CD1c-positive myeloid dendritic cell (primary cell): ENCODE measurements around the gene DMAC2L.
A peak's percentile ranks its signal among the peaks of the same experiment; 100 is the strongest.
"Not testable (repeated sequence)": the region's sequence is repeated elsewhere in the genome, so short reads cannot be mapped to it uniquely, and the experiment has no call there.

Experiments used
- DNase-seq: peaks from one replicate; pipeline ENCODE4 v3.0.0-alpha.2; 2016; ENCODE audit errors: extremely low spot score

DMAC2L gene

DNA sequence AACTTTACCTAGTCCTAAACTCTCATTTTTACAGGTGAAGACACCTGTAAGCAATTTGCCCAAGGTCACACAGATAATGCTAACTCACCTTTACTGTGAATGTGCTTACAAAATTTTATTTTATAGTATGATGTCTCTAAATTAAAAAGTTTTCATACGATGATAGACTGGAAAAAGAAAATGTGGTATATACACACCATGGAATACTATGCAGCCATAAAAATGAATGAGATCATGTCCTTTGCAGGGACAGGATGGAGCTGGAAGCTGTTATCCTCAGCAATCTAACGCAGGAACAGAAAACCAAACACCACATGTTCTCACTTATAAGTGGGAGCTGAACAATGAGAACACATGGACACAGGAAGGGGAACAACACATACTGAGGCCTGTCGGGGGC lies 44.2 kb downstream of the DMAC2L start:
- DNase-seq: not testable (repeated sequence)

DNA sequence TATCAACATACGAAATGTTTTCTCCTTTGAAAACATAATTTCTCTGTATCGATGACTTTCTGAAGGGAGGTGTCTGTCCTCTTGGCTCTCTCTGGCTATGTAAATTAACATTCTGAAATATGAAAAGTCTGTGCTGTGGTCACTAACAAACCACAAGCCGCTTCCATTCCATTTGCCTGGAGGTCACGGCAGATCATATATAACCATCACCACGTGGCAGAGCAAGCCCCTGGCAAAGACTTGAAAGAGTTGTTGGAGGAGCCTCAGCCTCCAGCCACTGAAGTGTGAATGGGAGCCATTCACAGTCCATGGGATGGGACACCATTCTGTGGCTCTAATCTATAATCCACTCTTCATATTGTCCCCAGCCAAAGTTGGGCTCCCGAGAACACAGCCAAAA lies 45.0 kb downstream of the DMAC2L start:
- DNase-seq: no peak

DNA sequence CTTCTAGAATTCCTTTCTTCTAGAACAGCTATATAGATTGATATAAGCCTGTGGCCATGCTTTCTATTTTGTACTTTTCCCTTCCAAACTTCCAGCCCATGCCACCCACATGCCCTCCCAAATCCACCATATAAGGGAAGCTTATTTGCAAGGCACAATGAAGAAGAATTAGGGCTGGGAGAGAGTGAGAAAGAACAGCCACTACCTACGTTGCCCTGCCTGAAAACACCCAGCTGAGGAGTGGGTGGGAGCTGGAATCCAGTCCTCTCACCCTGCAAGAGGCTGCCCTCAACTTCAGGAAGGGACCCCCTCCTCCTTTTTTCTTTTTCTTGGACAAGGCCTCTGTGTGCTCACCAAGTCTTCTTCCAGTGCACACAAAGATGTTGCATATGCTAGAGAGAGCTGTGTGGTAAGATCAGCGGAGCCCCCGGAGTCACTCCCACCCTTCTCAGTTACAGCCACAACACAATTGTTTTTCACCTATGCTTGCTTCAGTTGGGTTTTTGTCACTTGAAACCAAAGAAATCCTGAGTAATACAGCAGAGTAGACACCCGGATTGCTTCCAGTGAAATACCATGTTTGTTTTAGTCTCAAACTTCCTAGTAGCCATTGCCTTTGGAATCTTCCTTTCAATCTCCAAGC lies 45.8 kb downstream of the DMAC2L start:
- no peak for DNase-seq

DNA sequence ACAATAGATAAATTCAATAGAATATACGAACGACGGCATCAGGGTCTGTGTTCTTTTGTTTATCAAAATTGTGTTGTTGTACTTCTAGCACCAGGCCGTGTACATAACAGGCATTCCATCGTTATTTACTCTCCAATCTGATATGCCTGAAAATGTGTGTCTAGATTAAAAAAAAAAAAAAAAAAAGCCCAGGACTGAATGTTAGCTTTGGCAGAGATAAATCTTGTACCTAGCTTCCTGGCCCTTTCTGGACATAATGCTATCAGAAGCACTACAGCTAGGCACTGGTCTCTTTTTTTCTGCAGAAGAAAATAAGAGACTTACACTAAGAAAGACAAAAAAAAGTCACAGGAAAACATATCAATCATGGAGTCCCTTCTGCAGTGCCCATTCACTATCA lies 47.5 kb downstream of the DMAC2L start:
- no peak for DNase-seq

DNA sequence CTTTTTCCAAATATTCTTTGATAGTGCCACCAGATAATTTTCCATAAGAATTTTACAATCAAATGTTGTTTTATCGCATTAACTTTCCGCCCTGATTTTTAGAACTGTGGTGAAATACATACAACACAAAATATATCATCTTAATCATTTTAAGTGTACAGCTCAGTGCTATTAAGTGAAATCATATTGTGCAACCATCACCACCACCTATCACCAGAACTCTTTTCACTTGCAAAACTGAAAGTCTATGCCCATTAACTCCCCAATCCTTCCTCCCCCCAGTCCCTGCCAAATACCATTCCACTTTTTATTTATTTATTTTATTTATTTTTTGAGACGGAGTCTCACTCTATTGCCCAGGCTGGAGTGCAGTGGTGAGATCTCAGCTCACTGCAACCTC lies 48.0 kb downstream of the DMAC2L start:
- DNase-seq: no peak

DNA sequence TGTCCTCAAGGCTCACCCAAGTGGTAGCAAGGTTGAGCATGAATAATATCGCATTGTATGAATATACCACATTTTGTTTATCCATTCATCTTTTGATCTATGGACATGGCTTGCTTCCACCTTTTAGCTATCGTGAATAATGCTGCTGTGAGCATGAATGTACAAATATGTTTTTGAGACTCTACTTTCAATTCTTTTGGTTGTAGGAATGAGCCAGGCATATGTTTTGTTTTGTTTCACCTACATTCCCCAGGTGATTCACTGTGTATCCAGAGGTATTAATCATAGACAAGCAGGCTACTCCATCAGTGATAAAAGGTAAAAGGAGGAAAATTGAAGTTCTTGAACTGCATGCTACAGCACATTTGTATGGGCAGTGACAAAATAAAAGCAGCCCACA lies 48.7 kb downstream of the DMAC2L start:
- DNase-seq: no peak

DNA sequence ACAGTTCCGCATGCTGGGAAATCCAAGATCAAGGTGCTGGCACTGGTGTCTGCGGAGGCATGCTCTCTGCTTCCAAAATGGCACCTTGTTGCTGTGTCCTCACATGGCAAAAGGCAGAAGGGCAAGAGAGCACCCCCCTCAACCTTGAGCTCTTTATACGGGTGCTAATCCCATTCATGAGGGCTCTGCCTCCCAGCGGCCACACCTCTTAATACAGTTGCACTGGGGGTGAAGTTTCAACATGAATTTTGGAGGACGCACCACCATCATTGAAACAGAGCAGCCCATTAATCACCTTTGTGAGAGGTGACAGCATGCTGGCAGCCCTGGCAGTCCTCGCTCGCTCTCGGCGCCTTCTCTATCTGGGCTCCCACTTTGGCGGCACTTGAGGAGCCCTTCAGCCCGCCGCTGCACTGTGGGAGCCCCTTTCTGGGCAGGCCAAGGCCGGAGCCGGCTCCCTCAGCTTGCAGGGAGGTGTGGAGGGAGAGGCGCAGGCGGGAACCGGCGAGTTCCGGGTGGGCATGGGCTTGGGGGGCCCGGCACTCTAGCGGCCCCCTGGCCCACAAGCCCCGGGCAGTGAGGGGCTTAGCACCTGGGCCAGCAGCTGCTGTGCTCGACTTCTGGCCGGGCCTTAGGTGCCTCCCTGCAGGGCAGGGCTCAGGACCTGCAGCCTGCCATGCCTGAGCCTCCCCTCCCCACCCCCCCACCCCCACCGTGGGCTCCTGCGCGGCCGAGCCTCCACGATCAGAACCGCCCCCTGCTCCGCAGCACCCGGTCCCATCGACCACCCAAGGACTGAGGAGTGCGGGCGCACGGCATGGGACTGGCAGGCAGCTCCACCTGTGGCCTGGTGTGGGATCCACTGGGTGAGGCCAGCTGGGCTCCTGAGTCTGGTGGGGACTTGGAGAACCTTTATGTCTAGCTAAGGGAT lies 49.6 kb downstream of the DMAC2L start:
- DNase-seq: not testable (repeated sequence)

DNA sequence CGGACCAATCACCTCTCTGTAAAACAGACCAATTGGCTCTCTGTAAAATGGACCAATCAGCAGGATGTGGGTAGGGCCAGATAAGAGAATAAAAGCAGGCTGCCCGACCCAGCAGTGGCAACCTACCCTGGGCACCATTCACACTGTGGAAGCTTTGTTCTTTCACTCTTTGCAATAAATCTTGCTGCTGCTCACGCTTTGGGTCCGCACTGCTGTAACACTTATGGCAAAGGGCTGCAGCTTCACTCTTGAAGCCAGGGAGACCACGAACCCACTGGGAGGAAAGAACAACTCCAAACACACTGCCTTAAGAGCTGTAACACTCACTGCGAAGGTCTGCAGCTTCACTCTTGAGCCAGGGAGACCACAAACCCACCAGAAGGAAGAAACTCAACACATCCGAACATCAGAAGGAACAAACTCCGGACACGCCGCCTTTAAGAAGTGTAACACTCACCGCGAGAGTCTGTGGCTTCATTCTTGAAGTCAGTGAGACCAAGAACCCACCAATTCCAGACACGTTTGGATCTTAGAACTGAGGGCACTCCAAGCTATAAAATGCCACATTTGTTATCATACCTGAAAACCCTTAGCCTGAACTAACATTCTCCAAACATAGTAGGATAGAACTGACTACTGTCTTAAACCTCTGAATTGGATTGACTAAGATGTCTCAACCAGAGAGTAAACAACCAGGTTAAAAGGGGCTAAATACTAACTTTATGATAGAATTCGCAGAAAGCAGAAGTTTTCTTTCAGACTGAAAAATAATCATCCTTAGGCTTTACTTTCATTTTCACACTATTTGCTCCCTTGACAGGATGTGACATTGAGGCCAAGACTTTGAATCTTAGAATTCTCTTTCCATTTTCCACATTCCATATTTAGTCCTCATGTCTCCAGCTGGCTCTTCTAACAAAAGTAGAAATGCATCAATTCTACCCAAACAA lies 50.9 kb downstream of the DMAC2L start:
- DNase-seq: peak; percentile 15

DNA sequence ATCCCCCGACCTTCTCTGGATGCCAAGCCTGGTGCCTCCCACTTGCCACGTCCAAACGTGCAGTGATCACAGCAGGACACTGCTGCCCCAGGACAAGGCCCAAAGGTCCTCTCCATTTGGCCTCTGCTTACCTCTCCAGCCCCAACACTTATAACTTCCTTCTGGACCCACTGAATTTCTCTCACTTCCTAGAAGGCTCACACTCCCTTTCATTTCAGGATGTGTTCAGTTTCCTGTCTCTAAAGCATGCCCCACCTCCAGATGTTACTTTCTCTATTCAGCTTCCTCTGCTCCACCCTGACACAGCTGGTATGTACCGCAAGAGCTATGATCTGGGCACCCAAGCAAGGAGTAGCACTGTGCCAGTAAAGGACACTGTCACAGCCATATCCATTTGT lies 51.6 kb downstream of the DMAC2L start:
- peak; percentile 69 for DNase-seq

DNA sequence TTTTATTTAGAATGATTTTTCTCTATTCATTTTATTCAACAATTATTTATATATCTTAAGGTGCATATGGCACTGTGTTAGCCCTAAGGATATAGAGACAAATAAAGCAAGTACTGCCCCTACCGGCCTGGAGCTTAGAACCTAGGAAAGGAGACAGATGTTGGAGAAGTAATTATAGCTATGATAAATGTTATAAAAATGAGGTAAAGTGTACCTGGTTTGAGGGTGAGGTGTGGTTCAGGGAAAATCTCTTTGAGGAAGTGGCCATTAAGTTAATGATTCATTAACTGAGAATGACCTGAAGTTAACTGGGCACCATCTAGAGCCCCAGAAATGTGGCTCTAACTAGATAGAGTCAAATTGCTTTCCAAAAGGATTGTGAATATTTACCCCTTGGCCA lies 52.7 kb downstream of the DMAC2L start:
- no peak for DNase-seq

DNA sequence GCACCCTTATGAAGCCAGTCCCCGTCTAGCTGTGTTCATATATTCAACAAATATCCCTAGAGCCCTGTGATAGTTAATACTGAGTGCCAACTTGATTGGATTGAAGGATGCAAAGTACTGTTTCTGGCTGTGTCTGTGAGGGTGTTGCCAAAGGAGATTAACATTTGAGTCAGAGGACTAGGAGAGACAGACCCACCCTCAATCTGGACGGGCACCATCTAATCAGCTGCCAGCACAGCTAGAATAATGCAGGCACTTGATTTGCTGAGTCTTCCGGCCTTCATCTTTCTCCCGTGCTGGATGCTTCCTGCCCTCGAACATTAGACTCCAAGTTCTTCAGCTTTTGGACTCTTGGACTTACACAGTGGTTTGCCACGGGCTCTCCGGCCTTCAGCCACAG lies 53.4 kb downstream of the DMAC2L start:
- not testable (repeated sequence) for DNase-seq

DNA sequence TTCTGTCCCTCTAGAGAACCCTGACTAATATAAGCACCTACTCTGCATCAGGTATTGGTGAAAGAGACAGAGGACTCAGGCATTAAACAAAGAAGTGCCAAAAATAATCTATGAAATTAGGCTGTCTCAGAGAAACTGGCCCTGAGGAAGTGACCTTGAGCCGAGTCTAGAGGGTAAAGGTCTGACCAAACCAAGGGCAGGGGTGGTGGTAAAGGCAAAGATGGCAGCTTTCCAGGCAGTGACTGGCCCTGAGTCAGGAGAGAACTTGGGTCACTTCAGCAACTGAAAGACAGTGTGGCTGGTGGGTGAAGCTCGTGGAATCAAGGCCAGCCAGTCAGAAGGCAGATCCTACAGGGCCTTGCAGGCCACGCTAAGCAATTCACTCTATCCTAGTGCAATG lies 54.0 kb downstream of the DMAC2L start:
- no peak for DNase-seq

DNA sequence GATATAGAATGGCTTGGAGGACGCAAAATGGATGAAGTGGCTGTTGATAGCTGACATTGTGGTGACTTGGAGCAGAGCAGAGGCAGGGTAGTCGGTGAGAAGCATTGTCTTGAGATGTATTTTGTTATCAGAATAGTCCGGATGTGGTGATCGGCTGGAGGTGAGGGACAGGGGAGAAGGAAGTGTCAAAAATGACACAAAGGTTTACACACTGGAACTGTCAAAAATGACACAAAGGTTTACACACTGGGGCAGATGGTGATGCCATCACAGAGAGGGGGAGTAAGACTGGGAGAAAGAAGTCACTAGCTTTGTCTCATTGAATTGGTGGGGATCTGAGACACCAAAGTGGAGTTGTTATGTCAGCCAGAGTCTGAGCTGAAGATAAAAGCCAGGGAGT lies 54.5 kb downstream of the DMAC2L start:
- no peak for DNase-seq

DNA sequence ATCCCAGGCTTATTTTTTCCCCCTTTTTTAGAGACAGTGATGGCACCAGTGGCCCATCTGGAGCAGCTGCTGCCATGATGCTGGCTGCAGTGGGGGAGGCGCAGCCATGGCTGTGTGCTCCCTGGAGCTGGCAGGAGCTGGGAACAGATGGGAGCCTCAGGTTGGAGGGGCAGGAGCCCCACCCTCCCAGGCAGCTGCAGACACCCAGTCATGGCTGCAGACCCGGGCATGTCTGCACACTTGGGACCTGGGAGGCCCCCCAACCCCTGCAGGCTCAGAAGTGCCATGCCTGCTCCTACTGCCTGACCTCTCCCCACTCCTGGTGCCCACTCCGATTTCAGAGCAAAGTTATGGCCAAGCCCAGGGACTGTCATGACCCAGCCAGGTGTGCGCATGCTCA lies 59.4 kb downstream of the DMAC2L start:
- DNase-seq: no peak

DNA sequence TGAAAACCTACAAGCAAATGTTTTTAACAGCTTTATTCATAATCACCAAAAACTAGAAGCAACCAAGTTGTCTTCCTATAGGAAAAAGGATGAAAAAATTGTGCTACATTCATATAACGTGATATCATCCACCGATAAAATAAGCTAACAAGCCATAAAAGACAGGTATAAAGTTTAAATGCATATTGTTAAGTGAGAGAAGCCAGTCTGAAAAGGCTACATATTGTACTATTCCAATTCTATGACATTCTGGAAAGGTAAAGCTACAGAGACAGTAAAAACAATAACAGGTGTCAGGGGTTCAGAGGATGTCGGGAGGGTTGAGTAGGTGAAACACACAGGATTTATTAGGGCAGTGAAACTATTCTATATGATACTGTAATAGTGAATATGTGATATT lies 61.8 kb downstream of the DMAC2L start:
- no peak for DNase-seq

DNA sequence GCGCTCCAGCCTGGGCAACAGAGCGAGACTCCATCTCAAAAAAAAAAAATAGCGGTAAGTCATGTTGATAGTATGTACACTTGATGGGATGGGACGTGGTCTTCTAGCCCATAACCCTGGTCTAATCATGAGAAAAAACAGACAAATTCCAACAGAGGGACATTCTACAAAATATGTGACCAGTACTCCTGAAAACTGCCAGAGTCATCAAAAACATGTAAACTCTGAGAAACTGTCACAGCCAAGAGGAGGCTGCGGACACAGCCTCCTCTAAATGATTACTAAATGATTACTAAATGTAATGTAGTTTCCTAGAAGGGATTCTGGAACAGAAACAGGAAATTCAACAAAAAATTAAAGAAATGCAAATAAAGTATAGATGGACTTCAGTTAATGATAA lies 63.6 kb downstream of the DMAC2L start:
- DNase-seq: no peak
